ENCODE results near the gene MACROD2. TPM values are rescaled to one million over a fixed set of nuclear protein-coding genes. Genes with fewer than 3 reads are reported as not detected.
A peak's percentile ranks its signal among the peaks of the same experiment; 100 is the strongest.

The MACROD2 gene
- polyA plus RNA-seq, 3 donors = 12.8 to 13.4 (median 13.2) TPM

GRCh38 chr20:14332866-14333265 lies 337.6 kb downstream of the MACROD2 start:
- no peak for DNase-seq

- no peak for DNase-seq
Measured at GRCh38 chr20:14333721-14334120, 338.4 kb downstream of the MACROD2 start.

- DNase-seq = peak; percentile 83
Measured at GRCh38 chr20:14334306-14334930, 339.1 kb downstream of the MACROD2 start.

GRCh38 chr20:14335052-14335451 lies 339.7 kb downstream of the MACROD2 start:
- DNase-seq = no peak

- DNase-seq = peak; percentile 61
Measured at GRCh38 chr20:14336686-14337085, 341.4 kb downstream of the MACROD2 start.

DNA sequence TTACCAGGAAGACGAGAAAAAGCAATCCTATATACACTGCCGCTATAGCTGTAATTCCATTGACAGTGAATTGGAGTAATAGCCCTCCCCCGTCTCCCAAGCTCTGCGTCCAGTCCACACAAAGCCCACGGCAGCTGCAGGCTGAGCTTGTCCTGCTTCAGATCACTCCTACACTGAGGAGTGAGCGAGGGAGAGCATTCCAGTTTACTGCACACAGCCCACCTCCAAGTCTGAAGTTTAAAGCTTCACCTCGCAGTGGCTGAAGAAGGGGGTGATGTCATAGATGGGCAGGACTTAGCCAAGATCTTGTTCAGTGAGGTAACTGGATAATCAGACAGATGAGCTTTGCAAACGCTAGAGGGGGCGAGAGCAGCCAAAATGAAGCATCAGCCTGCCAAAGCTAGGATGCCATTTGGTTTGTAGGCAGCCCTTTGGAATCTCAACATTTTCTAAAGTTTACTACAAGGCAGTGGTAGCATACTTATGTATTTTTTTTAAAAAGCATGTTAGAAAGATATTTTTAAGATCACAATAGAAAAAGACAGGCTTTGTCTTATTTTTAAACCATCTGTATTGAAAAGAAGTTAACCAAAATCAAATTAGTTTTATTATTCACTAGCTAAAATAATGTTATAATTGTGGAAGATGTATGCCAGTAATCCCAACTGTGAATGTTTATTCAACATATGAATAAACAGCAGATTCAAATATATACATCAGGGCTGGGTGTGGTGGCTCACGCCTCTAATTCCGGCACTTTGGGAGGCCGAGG lies 342.3 kb downstream of the MACROD2 start, which contains the start of gene FLRT3:
Gene FLRT3 (minus strand): TSS at position 213 of the 772 bp plus-strand sequence. CDS start 10,106 bp downstream, outside the sequence.
- DNase-seq = peak; percentile 97

GRCh38 chr20:14341801-14342200 lies 346.5 kb downstream of the MACROD2 start:
- DNase-seq = no peak

DNA sequence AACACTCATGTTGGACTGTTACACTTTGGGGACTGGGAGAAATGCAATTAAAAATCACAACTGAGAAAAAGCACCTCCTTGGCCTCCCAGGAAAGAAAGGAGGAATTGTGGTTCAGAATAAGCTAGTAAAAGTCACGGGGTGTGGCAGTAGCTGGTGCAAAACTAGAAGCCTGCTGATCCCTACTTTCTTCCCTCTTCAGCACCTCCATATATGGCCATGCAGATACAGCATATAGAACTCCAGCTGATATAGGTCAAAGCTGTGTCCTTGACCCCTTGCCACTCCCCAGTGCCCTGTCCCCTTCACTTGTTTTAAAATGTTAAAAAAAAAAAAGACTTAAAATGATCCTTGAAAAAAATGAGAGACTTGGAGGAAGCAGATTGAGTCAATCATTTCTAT lies 347.6 kb downstream of the MACROD2 start:
- no peak for DNase-seq

DNA sequence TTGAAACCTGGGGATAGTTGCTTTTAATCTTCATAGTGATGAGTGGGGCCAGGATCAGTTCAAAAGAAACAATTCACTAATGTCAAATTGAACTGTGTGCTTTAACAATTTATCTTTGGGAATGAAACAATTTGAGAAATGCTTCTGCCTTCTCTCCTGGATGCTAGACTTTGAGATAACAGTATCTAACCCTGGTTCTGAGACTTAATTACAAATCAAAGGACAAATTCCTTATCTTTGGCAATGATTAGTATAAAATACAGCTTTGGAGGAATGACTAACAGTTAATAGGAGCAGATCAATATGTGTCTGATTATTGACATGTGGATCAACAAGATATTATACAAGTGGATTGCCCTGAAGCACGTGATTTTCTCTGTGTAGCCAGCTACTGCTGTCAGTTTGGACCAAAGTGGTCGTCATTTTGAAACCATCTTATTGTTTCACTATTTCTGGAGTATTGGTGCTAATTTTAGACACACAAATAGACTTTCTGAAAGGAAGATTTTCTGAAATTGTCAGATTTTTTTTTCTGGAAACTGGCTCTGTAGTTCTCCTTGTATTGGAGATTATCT lies 348.3 kb downstream of the MACROD2 start:
- no peak for DNase-seq

DNA sequence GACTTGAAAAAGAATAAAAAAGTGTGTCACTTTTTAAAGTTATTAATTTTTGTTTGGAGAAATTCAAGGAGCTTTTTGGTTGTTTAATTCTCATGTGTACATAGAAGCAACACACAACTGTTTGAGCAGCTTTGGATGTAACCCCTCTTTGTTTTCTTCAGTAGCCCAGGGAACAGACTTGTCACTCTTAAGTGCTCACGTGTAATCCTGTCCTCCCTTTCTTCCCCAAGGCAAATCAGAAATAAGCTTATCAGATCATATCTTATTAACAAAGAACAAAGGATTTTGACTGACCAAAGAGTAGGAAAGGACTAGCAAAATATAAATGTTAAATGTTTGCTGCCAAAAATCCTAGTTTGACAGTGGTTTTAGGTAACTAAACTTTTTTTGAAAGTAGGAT lies 349.4 kb downstream of the MACROD2 start:
- DNase-seq = no peak

DNA sequence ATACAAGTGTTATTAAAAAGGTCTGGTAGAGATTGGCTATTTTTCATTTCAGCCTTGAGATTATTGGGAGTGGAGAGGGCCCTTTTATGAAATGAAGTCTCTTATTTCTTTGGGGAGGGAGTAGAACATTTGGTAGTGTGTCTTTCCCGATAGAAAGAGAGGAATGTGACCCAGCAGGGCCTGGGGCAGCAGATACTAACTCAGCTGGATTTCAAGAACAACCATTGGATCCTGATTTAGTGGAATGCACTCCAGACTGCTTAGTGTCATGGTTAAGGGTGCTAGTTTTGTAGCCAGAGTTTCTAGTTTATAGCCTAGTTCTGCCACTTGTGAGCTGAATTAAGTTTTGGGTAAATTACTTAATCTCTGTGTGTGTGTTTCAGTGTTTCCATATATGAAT lies 360.5 kb downstream of the MACROD2 start:
- DNase-seq = no peak

DNA sequence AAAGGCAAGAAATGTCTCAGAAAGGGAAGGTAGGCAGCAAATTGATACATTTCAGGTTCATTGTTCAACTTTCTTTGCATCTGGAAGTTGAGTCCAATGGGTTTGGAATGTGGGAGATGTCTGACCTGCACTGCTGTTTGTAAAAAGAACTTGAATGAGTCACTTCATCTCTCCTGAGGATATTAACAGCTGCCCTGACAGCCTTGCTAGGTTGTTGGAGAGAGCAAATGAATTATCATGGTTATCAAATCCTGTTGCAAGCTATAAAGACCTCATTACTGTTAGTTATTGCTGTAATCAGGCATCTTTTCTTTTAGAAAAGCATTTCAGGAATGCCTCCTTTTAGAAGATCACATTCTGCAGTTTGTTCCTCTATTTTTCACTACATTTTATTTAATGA lies 365.1 kb downstream of the MACROD2 start:
- no peak for DNase-seq

GRCh38 chr20:14361509-14362345 lies 366.4 kb downstream of the MACROD2 start:
- DNase-seq = no peak

- DNase-seq = no peak
Measured at GRCh38 chr20:14374196-14374595, 378.9 kb downstream of the MACROD2 start.

- DNase-seq = no peak
Measured at GRCh38 chr20:14375416-14375985, 380.2 kb downstream of the MACROD2 start.

DNA sequence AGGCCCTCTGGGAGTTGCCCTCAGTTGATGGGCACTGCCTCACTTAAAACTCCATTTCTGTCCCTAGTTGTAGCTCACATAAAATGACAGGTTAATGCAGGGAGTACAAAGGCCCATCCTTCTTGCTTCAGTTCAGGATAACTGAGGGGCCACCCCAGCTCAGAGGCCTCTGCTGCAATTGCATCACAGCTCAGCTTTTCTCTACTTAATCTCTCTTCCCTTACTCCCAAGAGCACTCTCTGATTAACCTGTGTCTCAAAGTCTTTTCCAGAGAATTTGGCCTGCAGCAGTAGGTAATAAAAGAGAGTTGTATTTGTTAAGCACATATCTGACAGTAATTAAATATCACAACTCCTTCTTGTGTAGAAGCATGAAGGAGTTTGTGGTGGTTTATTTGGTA lies 383.0 kb downstream of the MACROD2 start:
- DNase-seq = no peak

DNA sequence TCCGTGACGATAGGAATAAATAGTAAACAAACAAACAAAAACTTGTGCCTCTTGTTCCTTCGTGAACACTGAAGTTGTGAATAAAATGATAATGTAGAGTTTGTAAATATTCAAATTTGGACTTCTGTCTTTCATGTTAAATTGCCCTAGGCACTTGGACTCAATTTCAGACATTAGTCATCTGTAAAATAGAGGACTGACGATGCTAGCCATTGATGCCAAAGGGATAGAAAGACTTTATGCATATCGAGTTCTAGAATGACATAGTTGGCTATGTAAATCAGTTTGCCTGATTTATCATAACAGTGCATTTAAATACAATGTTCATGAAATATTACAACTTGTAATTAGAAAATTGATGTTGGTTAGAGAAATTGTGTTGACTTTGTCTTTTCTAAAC lies 388.0 kb downstream of the MACROD2 start:
- no peak for DNase-seq

DNA sequence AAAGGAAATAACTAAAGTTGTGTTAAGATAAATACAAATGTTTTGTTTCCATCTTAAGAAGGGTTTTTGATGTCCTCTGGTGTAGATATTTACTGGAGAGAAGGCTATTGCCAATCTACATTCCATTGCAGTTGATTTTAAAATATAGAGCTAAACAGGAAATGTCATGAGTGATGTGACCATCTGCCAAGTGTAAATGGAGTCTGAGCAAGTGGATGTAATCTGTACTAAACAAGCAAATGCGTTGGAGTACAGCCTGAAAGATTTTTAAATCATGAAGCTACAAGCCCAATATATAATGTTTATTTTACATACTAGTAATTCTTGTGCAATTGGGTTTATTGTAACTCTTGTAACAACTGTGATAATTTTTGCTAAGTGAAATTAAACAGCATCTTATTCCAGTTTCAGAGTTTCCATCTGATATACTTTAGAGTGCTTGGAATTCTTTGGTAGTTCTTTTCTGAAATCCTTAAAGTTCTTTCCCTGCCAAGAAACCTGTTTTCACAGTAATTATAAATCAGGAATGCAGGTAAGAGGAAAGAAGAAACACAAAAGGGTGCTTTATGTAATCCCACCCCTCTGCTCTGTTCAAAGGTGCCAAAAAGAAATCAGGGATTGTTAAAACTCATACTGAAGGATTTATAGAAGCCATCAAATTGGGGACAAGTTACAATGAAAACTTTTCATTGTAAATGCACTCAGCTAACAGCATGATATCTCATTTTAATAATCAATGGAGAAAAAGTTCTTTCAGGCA lies 389.3 kb downstream of the MACROD2 start:
- DNase-seq = no peak

DNA sequence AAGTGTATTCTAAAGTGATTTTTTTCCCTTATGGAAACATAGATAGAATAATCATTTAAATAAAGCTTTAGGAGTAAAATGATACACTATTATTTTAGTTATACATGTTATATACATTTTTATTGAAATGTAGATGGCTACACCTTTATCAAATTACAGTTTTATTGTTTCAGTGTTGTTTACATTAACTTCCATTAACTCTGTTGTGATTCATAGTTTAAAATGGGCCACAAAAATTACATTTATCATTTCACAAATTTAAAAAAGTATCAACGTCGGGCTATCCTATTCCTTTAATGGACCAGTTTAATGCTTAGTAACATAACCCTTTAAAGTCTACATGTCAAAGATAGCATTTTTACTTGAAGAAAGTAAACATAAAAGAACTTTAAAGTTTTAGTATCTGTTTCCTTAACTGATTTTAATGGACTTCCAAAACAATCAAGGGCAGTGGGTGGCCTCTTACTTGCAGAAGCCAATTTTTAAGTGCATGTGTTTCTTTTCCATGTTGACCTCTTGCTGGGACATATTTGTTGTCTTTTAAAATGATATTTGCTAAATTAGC lies 389.9 kb downstream of the MACROD2 start:
- DNase-seq = no peak

DNA sequence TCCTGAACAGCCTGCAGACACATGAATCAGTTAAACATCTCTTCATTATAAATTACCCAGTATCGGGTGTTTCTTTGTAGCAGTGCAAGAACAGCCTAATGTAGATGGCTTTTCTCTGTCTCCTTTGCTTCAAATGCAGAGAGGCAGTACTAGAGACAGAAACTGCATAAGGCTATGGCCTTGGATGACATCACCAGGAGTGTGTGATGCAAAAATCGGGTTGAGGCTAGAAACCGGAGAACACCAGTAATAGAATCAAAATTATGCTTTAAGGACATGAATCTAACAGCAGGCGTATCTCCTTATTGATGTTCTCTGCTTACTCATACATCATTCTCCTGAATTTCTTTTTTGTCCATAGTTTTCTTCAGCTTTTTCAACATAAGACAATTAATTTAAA lies 391.4 kb downstream of the MACROD2 start:
- DNase-seq = no peak

All from renal pelvis (tissue), 4 donors.